ENCODE results near the gene PLAAT2. TPM values are rescaled to one million over a fixed set of nuclear protein-coding genes. Genes with fewer than 3 reads are reported as not detected.

PLAAT2 gene
- total and polyA plus RNA-seq, 2 donors (not counting 1 experiment from before 2014, with no cell fraction given): 4.0 TPM; not detected in 1

DNA sequence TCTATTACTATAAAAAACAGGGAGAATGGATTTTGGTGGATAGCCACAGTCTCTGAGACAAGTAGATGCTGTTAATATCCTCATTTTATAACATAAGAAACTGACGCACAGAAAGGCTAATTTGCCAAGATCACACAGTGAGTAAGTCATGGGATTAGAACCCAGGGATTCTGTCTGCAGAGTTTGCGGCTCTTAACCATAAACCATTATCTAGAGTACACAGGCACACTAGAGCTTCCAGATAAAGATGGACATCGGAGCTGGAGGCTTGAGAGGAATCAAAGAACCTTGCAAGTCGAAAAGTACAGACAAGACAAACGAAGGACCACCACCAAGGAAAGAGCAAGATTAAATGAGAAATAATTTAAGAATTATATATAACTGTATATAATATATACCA, 46.0 kb downstream of the PLAAT2 start:
- no peak for TF ChIP-seq EZH2 (IDR thresholded peaks at IDR 0.05; ENCODE audit: borderline replicate concordance, insufficient read depth, low read depth, low read length, poor library complexity, severe bottlenecking)
- TF ChIP-seq, protein P1, sequence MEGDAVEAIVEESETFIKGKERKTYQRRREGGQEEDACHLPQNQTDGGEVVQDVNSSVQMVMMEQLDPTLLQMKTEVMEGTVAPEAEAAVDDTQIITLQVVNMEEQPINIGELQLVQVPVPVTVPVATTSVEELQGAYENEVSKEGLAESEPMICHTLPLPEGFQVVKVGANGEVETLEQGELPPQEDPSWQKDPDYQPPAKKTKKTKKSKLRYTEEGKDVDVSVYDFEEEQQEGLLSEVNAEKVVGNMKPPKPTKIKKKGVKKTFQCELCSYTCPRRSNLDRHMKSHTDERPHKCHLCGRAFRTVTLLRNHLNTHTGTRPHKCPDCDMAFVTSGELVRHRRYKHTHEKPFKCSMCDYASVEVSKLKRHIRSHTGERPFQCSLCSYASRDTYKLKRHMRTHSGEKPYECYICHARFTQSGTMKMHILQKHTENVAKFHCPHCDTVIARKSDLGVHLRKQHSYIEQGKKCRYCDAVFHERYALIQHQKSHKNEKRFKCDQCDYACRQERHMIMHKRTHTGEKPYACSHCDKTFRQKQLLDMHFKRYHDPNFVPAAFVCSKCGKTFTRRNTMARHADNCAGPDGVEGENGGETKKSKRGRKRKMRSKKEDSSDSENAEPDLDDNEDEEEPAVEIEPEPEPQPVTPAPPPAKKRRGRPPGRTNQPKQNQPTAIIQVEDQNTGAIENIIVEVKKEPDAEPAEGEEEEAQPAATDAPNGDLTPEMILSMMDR (IDR thresholded peaks at IDR 0.05): no peak

DNA sequence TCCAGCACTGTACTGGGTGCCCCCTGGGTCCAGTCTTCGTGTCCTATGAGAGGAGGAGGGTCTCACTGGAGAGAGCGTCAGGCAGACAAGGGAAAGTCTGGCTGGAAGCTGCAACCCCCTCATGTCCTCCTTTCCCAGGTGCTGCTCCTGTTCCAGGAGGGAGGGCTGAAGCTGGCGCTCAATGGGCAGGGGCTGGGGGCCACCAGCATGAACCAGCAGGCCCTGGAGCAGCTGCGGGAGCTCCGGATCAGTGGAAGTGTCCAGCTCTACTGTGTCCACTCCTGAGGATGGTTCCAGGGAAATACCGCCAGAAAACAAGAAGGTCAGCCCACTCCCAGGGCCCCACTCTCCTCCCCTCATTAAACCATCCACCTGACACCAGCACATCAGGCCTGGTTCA, 47.1 kb downstream of the PLAAT2 start:
- H3K27ac Mint-ChIP-seq: no peak overlapping the region
- POLR2A ChIA-PET: no interaction called here
- CTCF ChIA-PET: no interaction called here

More for the DNA sequence above, 46.0 kb downstream of the PLAAT2 start:
- DNase-seq (no peak), ATAC-seq (ENCODE audit: low read depth) (no peak)
- H3K79me2 ChIP-seq (ENCODE audit: control insufficient read depth, insufficient read depth, low read length): no peaks in the 10 kb centered on the region
- no peak overlapping the region for H3K27ac ChIP-seq (ENCODE audit: low read length in 2 of 2)
- Mint-ChIP-seq H3K27me3 (peaks cover 9% of the 10 kb centered on the region), H3K27ac (no peak overlapping the region), H3K4me3 (no peak overlapping the region), H3K9me3 (ENCODE audit: insufficient read depth) (peaks cover 5% of the 10 kb centered on the region), H3K4me1 (no peaks in the 10 kb centered on the region)
- no peak overlapping the region for H3K9ac ChIP-seq (ENCODE audit: low read length)
- H3K4me1 ChIP-seq (ENCODE audit: control insufficient read depth in 2 of 2, insufficient read depth in 2 of 2, low read length in 2 of 2): no peaks in the 10 kb centered on the region
- no peak overlapping the region for H3K4me2 ChIP-seq (replicated peaks; ENCODE audit: low read depth, low read length, poor library complexity, severe bottlenecking)
- H3K9me3 ChIP-seq (ENCODE audit: control extremely low read depth in 1 of 3, control insufficient read depth in 2 of 3, insufficient read depth in 1 of 3, low read length in 2 of 3): no peaks in the 10 kb centered on the region
- H2AFZ ChIP-seq (ENCODE audit: insufficient read depth, low read depth, low read length, poor library complexity, severe bottlenecking): no peak overlapping the region
- H4K20me1 ChIP-seq (ENCODE audit: control insufficient read depth, insufficient read depth, low read length, poor library complexity, severe bottlenecking): no peaks in the 10 kb centered on the region
- WGBS (ENCODE audit: insufficient coverage): no CpG with 5 or more reads among the region's 5 CpGs
- H3K36me3 ChIP-seq (replicated peaks in 1 of 2; ENCODE audit: control extremely low read depth in 1 of 2, control insufficient read depth in 1 of 2, extremely low read depth in 1 of 2, insufficient read depth in 2 of 2, low read length in 1 of 2): no peaks in the 10 kb centered on the region
- intact Hi-C loops (cut with micrococcal nuclease): no loop called here
- no peaks in the 10 kb centered on the region for H3K27me3 ChIP-seq (replicated peaks in 1 of 4; ENCODE audit: control extremely low read depth in 1 of 4, control insufficient read depth in 3 of 4, insufficient read depth in 4 of 4, low read length in 3 of 4)
- POLR2A ChIA-PET: no interaction called here
- H3K4me3 ChIP-seq (ENCODE audit: control extremely low read depth in 1 of 5, extremely low read depth in 1 of 5, insufficient read depth in 1 of 5, low read depth in 2 of 5, low read length in 4 of 5): no peak overlapping the region
- CTCF ChIA-PET: interaction anchor here (1.3 kb wide), 1 partner anchor 20 kb away, joined by 4 read pairs; no protein-coding TSS in a partner anchor

More for the DNA sequence above, 47.1 kb downstream of the PLAAT2 start:
- ATAC-seq (ENCODE audit: low read depth) (no peak), DNase-seq (no peak)
- no peaks in the 10 kb centered on the region for H3K36me3 ChIP-seq (replicated peaks in 1 of 2; ENCODE audit: control extremely low read depth in 1 of 2, control insufficient read depth in 1 of 2, extremely low read depth in 1 of 2, insufficient read depth in 2 of 2, low read length in 1 of 2)
- no peak overlapping the region for H3K27ac ChIP-seq (ENCODE audit: low read length in 2 of 2)
- intact Hi-C loops (cut with micrococcal nuclease): no loop called here
- H3K4me3 ChIP-seq (ENCODE audit: control extremely low read depth in 1 of 5, extremely low read depth in 1 of 5, insufficient read depth in 1 of 5, low read depth in 2 of 5, low read length in 4 of 5): no peak overlapping the region
- H4K20me1 ChIP-seq (ENCODE audit: control insufficient read depth, insufficient read depth, low read length, poor library complexity, severe bottlenecking): no peaks in the 10 kb centered on the region
- no peak overlapping the region for H2AFZ ChIP-seq (ENCODE audit: insufficient read depth, low read depth, low read length, poor library complexity, severe bottlenecking)
- no peak overlapping the region for H3K4me2 ChIP-seq (replicated peaks; ENCODE audit: low read depth, low read length, poor library complexity, severe bottlenecking)
- H3K4me3 Mint-ChIP-seq: no peak overlapping the region
- TF ChIP-seq EZH2 (IDR thresholded peaks at IDR 0.05; ENCODE audit: borderline replicate concordance, insufficient read depth, low read depth, low read length, poor library complexity, severe bottlenecking): no peak
- TF ChIP-seq, protein P1 (IDR thresholded peaks at IDR 0.05): no peak
- H3K9me3 Mint-ChIP-seq (ENCODE audit: insufficient read depth): peaks cover 5% of the 10 kb centered on the region
- H3K4me1 ChIP-seq (ENCODE audit: control insufficient read depth in 2 of 2, insufficient read depth in 2 of 2, low read length in 2 of 2): no peaks in the 10 kb centered on the region
- H3K27me3 Mint-ChIP-seq: peaks cover 9% of the 10 kb centered on the region
- no peak overlapping the region for H3K9ac ChIP-seq (ENCODE audit: low read length)
- H3K27me3 ChIP-seq (replicated peaks in 1 of 4; ENCODE audit: control extremely low read depth in 1 of 4, control insufficient read depth in 3 of 4, insufficient read depth in 4 of 4, low read length in 3 of 4): no peaks in the 10 kb centered on the region
- H3K79me2 ChIP-seq (ENCODE audit: control insufficient read depth, insufficient read depth, low read length): no peaks in the 10 kb centered on the region
- no peaks in the 10 kb centered on the region for H3K9me3 ChIP-seq (ENCODE audit: control extremely low read depth in 1 of 3, control insufficient read depth in 2 of 3, insufficient read depth in 1 of 3, low read length in 2 of 3)
- H3K4me1 Mint-ChIP-seq: no peaks in the 10 kb centered on the region
- WGBS (ENCODE audit: insufficient coverage): 93% methylated on average over 5 of the region's 6 CpGs
